GM18526 (cell line): ENCODE results near the gene NR2F1-AS1.

Experiments used
- POLR2A ChIP-seq: IDR thresholded peaks from 3 replicates; pipeline ENCODE4 v1.6.1; 2011; ENCODE audit not compliant: insufficient read length; ENCODE audit errors: extremely low read depth

The NR2F1-AS1 gene

DNA sequence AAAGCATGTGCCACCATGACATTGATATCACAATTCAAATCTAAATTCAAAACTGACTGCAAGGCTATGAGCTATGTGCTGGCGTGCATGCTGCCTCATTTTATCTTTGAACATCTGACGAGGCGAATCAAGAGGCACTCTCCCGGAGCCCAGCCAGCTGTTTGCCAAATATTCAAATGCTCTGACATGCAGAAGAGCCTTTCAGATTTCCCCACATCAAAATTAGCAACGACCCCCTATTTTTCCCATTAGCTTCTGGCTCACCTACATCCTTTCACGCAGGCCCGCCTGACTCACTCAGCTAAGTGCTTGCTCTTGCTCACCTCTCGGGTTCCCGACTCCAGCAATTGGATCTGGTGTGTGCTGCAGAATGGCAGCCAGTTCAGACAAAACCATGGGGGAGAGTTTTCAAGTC is 159.0 kb downstream of the NR2F1-AS1 start:
- TF ChIP-seq POLR2A, result no peak

DNA sequence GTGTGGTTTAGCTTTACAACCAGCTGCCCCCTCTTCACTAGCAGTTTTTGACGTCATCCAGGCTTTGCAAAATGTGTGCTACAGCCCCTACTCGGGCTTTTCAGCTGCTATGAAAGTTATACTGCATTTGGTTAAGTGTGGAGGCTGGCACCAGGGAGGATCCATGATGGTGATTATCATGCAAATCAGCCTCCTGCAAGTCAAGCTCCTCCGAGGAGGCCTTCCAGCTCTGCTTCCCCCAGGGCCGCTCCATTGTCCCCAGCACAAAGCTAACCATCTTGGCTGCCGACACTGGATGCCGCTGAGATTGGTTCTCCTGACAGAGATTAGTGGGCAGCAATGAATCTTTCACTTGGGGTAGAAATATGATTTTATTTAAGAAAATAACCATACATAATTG is 159.6 kb downstream of the NR2F1-AS1 start:
- no peak for TF ChIP-seq POLR2A

GRCh38 chr5:93417490-93417889 is 163.5 kb downstream of the NR2F1-AS1 start:
- TF ChIP-seq POLR2A, result no peak

- TF ChIP-seq POLR2A, result no peak
Observed at GRCh38 chr5:93415819-93416218, 165.2 kb downstream of the NR2F1-AS1 start.

GRCh38 chr5:93411716-93412115 is 169.3 kb downstream of the NR2F1-AS1 start:
- TF ChIP-seq POLR2A, result no peak

- no peak for TF ChIP-seq POLR2A
Observed at GRCh38 chr5:93409691-93410090, 171.3 kb downstream of the NR2F1-AS1 start.

DNA sequence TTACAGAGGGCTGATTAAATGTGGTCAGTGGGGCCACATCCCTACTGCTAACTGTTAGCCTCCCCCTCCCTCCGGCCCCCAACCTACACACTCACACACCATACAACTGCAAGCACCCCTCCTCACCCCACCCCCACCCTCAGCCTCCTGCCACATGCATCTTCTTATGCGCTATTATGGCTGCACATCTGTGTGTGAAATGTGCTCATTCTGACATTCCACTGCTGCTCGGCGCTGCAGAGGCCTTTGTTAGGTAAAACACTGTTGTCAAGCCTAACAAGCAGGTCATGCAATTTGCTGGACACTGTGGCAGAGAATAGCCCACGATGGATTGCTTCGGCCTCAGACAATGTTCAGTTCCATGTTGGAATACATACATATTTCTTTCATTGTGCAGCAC is 173.6 kb downstream of the NR2F1-AS1 start:
- TF ChIP-seq POLR2A, result no peak

DNA sequence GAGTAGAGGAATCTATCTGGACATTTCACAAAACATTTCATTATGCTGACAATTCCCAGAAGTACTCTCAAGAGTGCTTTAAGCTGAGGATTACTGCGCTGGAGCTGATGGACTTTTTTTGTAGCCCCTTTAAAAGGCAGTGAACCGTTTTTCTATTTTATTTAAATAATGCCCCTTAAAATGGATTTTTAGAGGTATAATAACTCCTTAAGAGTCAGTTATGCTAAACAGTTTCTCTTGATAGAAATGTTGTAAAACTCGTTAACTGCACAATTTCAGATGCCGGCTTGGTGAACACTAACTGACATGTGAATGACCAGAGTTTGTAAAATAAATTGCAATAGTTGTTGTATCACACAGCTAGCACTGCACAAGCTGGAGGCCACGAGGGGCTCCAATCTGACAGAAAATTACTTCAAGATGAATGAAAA is 174.0 kb downstream of the NR2F1-AS1 start:
- no peak for TF ChIP-seq POLR2A

GRCh38 chr5:93404246-93404645 is 176.8 kb downstream of the NR2F1-AS1 start:
- no peak for TF ChIP-seq POLR2A

DNA sequence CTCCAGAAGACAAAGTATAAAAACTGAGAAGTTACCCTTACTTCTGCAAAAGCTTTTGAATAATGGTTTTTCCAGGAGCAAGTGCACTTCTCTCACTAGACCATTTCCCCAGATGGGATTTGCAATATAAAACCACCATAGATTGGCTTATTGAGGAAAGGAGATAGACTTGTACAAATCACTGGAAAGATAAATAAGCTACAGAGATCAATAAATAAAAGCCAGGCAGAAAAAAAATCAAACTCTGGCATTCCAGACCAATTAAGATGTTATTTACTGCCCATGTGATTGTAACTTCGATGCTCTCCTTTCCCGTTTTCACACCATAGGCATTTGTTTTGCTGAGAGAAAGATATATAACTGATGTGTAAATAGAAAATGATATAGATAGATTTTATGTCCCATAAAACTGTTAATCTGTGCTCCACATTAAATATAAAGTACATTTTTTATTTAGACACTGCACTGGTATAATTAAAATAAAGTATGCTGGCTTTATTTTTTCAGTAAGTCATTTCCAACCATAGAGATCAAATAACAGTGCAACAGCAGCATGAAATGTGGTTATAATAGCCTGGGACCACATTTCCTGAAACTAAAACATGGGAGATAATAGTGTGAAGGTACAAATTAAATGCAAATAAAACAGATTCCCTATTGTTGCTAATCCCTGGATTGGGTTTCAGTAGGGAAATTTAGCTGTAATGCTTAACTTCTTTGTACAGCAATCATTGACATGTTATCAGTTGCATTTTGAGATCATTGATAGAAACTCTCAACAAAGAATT is 177.7 kb downstream of the NR2F1-AS1 start:
- TF ChIP-seq POLR2A, result no peak

DNA sequence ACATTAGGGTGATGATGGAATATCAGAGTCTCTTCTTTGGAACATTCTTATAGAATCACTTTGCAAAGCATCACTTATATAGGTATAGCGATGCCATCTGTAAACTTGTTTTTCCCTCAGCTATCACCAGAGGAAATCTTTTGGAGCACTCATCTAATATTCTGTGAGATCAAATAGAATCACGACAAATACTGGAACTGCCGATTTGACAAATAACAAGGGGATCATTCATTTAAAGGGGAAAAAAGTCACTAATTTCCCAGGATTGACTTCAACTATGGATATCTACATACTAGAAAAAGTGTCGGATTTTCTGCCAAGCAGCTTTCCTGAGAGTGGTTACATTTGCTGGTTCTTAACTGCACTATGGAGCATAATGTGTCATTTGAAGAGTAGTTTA is 178.6 kb downstream of the NR2F1-AS1 start:
- TF ChIP-seq POLR2A, result no peak

DNA sequence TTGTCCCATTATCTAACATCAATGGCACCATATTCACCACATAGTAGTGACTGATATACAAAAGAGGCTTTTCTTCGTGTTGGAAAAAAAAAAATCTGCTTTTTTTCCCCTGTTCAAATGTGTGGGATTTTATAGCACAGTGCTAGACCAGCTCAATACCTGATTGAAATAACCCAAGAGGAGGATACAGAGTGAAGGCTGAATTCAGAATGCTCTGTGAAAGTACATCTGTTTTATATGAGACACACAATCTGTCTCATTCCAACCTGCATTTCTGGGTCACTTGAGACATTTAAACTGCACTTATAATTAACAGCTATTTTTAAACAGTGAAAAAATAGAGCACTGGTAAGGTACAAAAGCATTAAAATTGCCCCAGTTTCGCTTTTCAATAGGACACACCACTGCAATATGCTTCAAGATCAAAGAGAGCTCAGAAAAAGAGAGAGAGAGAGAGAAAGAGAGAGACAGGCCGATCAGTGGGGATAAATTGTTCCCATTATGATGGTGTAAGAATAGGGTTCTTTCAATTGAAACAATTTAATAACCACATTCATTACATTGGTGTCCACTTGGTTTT is 179.3 kb downstream of the NR2F1-AS1 start:
- TF ChIP-seq POLR2A, result no peak

DNA sequence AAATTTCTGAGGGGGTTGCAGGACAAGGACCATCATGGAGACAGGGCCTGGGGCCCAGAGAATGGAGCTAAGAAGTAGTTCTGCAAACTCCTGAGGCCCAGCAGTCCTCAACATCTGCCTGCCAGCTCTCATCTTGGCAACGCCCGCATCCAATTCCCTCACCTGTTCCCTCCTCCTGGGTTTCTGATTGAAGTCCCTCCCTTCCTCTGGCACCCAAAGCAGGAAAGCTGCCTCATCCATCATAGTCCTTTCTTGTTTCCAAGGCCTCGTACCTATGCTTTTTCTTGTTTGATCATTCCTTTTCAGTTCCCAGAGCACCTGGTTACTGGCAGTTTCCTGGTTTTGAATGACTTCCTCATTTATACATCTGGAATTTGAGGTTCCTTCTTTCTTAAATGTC is 181.3 kb downstream of the NR2F1-AS1 start:
- TF ChIP-seq POLR2A, result no peak

DNA sequence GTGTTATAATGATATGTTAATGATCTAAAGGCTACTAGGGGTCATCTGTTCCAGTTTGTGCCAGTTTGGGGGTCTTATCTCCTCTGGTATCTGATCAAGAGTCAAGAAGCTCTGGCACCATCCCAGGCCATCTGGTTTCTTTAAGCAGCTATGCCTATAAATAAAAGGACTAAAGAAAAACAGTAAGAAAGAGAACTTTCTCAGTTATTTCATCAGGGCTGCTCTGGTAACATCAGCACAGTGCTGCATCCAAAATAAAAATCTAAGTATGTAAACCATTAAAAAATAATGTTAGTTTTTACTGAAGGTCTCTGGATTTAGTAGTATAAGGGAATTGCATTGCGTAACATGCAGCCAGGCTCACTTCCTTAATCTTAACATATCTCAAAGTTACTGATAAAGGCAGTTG is 185.0 kb downstream of the NR2F1-AS1 start:
- TF ChIP-seq POLR2A, result no peak

- no peak for TF ChIP-seq POLR2A
Observed at GRCh38 chr5:93395010-93395409, 186.0 kb downstream of the NR2F1-AS1 start.

DNA sequence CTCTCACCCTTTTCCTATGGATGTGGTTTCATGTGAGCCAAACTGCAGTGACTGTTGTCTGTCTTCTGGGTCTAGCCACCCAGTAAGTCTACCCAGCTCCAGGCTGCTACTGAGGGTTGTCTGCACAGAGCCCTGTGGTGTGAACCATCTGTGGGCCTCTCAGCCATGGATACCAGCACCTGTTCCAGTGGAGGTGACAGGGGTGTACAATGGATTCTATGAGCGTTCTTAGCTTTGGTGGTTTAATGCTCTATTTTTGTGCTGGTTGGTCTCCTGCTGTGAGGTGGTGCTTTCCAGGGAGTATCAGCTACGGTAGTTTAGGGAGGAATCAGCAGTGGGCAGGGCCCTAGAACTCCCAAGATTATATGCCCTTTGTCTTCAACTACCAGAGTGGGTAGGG is 186.7 kb downstream of the NR2F1-AS1 start:
- TF ChIP-seq POLR2A, result no peak

GRCh38 chr5:93385655-93386054 is 195.4 kb downstream of the NR2F1-AS1 start:
- TF ChIP-seq POLR2A, result no peak

DNA sequence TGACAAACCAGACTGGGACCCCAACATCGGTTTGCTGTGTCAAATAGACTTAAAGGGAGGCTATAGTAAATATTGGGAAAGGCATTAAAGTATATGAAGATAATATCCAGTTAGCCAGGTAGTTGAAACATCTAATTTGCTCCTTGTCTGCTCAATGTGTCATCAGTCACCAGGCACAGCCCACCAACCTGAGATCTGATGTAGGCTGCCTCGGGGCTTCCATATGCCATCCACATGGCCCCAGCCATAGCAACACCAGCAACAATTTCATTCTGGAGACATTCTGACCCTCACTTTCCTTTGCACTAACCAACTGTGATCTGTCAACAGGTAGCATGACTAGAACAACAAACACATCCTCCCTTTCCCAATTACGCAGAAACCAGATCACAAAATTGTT is 196.0 kb downstream of the NR2F1-AS1 start:
- TF ChIP-seq POLR2A, result no peak

DNA sequence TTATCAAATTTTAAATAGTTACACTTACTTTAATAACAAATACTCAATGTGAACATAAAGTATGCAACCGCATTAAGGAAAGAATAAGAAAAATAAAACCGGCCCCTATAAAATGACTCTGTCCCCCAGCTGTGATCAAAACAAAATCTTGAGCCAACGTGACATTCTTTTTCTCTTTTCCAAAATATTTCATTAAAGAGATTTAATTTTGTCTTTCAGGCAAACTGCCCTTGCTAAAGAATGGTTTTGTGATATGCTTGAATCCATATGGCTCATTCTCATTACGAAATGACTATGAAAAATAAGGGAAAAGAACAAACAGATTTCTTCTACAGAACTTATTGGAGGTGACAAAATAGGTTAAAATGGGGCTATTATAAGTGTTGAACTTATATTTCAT is 197.0 kb downstream of the NR2F1-AS1 start:
- TF ChIP-seq POLR2A, result no peak
